Vagina (tissue), 2 donors: ENCODE data around the gene ASPM.

Source experiments
- CTCF ChIP-seq, 3 experiments: fragments of 450-650 bp in 2 of 3; fragments of 200-600 bp in 1 of 3; sonication (generic) in 1 of 3; IDR thresholded peaks; one replicate each; pipeline ENCODE4 v1.5.1; 2017 to 2019; ENCODE audit warnings: antibody characterized with exemption in 3 of 3, mild to moderate bottlenecking in 2 of 3, moderate library complexity in 2 of 3
- POLR2A ChIP-seq, 2 donors: fragments of 450-650 bp; IDR thresholded peaks; one replicate each; pipeline ENCODE4 v1.6.1; 2017; ENCODE audit warnings: antibody characterized with exemption in 2 of 2, mild to moderate bottlenecking in 2 of 2, moderate library complexity in 2 of 2

GRCh38 chr1:197041486-197042353 is 104.7 kb downstream of the ASPM start:
- TF ChIP-seq CTCF (IDR thresholded peaks at IDR 0.05) (no peak), POLR2A (IDR thresholded peaks at IDR 0.05) (no peak)
